K562 (cell line): Measurements from ENCODE around the gene KLHDC2.

ENCODE experiments used
- CREB1 ChIP-seq, 2 experiments: sonication (generic) in 1 of 2; formaldehyde crosslinking in 1 of 2; IDR thresholded peaks; 2 replicates each; pipeline versions ENCODE4 v1.6.1 to v1.8.0; 2012 to 2022; ENCODE audit warnings: inconsistent platforms in 1 of 2, mild to moderate bottlenecking in 1 of 2, missing genetic modification reagents in 1 of 2, moderate library complexity in 1 of 2
- CTCF ChIP-seq, 3 experiments: IDR thresholded peaks in 2 of 3; conservative IDR thresholded peaks in 1 of 3; 2 replicates each; pipeline ENCODE4 v1.5.1; 2011 to 2012; ENCODE audit warnings: low read length in 3 of 3, mild to moderate bottlenecking in 3 of 3, control low read depth in 2 of 3, improper control_type of control experiment in 1 of 3, inconsistent platforms in 1 of 3, low read depth in 1 of 3, mixed read lengths in 1 of 3, moderate library complexity in 1 of 3; ENCODE audit not compliant: insufficient read depth in 2 of 3
- EZH2 ChIP-seq: IDR thresholded peaks from 2 replicates; pipeline ENCODE4 v1.6.1; 2012; ENCODE audit warnings: low read depth, mild to moderate bottlenecking, inconsistent platforms, low read length, borderline replicate concordance
- MYNN ChIP-seq, 2 experiments: sonication (generic); formaldehyde crosslinking in 1 of 2; IDR thresholded peaks; 2 replicates each; pipeline versions ENCODE4 v1.5.0 to v1.6.1; 2016 to 2020; ENCODE audit warnings: antibody characterized with exemption in 1 of 2, missing genetic modification reagents in 1 of 2
- NR2C1 ChIP-seq, 2 experiments: fragments of 450-650 bp; IDR thresholded peaks; 2 replicates each; pipeline ENCODE4 v1.6.1; 2017; ENCODE audit warnings: mild to moderate bottlenecking in 2 of 2, antibody characterized with exemption in 1 of 2, inconsistent platforms in 1 of 2, missing compliant biosample characterization in 1 of 2, missing genetic modification characterization in 1 of 2
- NR3C1 ChIP-seq: sonication (generic); formaldehyde crosslinking; IDR thresholded peaks from 2 replicates; pipeline ENCODE4 v1.8.1; 2022; ENCODE audit warnings: missing genetic modification reagents
- RFX5 ChIP-seq: IDR thresholded peaks from 2 replicates; pipeline ENCODE4 v1.6.1; 2011; ENCODE audit warnings: low read depth, mild to moderate bottlenecking, improper control_type of control experiment, low read length
- SAP30 ChIP-seq: fragments of 200-600 bp; sonication (generic); IDR thresholded peaks from 2 replicates; pipeline ENCODE4 v1.6.1; 2012; ENCODE audit warnings: borderline replicate concordance, low read depth, mild to moderate bottlenecking, moderate library complexity, low read length, control low read depth, inconsistent platforms; ENCODE audit not compliant: insufficient read depth, poor library complexity, severe bottlenecking
- SRSF9 ChIP-seq: fragments of 200-400 bp; formaldehyde crosslinking; IDR thresholded peaks from 2 replicates; pipeline ENCODE4 v1.6.1; 2017; ENCODE audit warnings: low read depth, low read length, borderline replicate concordance
- U2AF1 ChIP-seq: fragments of 200-400 bp; formaldehyde crosslinking; optimal IDR thresholded peaks from 2 replicates; pipeline ENCODE3; 2017; ENCODE audit warnings: mild to moderate bottlenecking, low read depth, low read length, moderate library complexity
- ZBTB7A ChIP-seq: IDR thresholded peaks from 2 replicates; pipeline ENCODE4 v1.6.1; 2011; ENCODE audit warnings: low read depth, mild to moderate bottlenecking, low read length, moderate library complexity, borderline replicate concordance; ENCODE audit not compliant: control insufficient read depth
- ZNF263 ChIP-seq: sonication (generic); formaldehyde crosslinking; IDR thresholded peaks from 2 replicates; pipeline ENCODE4 v1.8.0; 2022; ENCODE audit warnings: mild to moderate bottlenecking, missing genetic modification reagents, borderline replicate concordance
- ZNF407 ChIP-seq: fragments of 450-650 bp; IDR thresholded peaks from 2 replicates; pipeline ENCODE4 v1.6.1; 2016; ENCODE audit warnings: low read depth
- ZNF589 ChIP-seq: fragments of 200-800 bp; sonication (Bioruptor generic); IDR thresholded peaks from 2 replicates; pipeline ENCODE4 v1.6.1; 2016; ENCODE audit warnings: low read depth, missing genetic modification characterization, missing compliant biosample characterization

- no peak for TF ChIP-seq U2AF1
- TF ChIP-seq ZNF407, result no peak
- TF ChIP-seq NR3C1, result no peak
- no peak for TF ChIP-seq SAP30
- TF ChIP-seq CTCF (IDR thresholded peaks at IDR 0.05 in 2 of 3, conservative IDR thresholded peaks at IDR 0.05 in 1 of 3; ENCODE audit: insufficient read depth in 2 of 3, low read depth in 1 of 3, low read length in 3 of 3), result no peak
- TF ChIP-seq NR2C1 (IDR thresholded peaks at IDR 0.05), result no peak
- no peak for TF ChIP-seq NR2C1 (tag; IDR thresholded peaks at IDR 0.05)
- TF ChIP-seq CREB1 (IDR thresholded peaks at IDR 0.05), result no peak
- no peak for TF ChIP-seq CREB1 (CRISPR knock-in tag; IDR thresholded peaks at IDR 0.05)
- TF ChIP-seq SRSF9, result no peak
- no peak for TF ChIP-seq RFX5
- TF ChIP-seq MYNN (IDR thresholded peaks at IDR 0.05), result no peak
- TF ChIP-seq MYNN (CRISPR knock-in tag; IDR thresholded peaks at IDR 0.05), result no peak
- no peak for TF ChIP-seq ZNF589
- no peak for TF ChIP-seq ZBTB7A
- TF ChIP-seq ZNF263, result no peak
- no peak for TF ChIP-seq EZH2
Measured at GRCh38 chr14:49778421-49778820, 10.5 kb downstream of the KLHDC2 start.
